Right hindlimb (tissue), 1 donor: ENCODE results near the gene USP3.
"Not testable (repeated sequence)": the region's sequence is repeated elsewhere in the genome, so short reads cannot be mapped to it uniquely, and the experiment has no call there.

Experiments
- DNase-seq: peaks from one replicate; pipeline ENCODE4 v3.0.0-alpha.2; 2018

Gene USP3

DNA sequence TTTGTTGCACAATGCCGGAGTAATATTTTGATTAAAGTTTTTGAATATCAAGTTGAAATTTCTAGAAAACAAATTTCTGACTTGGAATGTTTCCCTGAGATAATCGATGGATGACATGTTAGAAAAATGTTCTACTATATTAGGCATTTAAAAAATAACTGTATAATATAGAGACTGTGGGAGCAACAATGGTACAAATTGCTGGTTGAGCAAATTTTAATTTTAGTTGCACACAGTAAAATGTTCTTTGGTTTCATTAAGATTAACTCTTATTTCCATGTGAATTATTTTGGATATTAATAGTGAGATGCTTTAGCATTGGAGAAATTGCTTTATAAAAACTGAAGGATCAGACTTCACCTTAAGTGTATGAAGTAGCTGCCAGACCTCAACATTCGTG, 9.3 kb downstream of the USP3 start:
- DNase-seq = no peak

DNA sequence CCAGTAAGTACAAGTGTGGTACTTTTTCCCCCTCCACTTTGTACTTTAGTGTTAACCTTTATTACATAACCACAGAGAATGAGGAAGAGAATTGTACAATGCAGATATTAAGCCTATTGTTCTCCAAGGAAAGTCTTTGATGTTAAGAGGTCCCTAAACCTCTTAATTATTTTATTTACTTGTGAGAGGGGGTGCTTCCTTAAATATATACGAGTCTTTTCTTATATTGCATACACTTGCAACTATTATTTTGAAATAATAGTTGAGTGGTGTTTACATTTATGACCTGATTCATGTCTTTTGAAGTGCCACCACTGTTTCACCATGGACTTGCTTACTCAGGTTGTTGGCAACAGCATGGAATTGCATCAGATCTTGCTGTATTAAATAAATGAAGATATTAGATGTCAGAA, 10.1 kb downstream of the USP3 start:
- no peak for DNase-seq

DNA sequence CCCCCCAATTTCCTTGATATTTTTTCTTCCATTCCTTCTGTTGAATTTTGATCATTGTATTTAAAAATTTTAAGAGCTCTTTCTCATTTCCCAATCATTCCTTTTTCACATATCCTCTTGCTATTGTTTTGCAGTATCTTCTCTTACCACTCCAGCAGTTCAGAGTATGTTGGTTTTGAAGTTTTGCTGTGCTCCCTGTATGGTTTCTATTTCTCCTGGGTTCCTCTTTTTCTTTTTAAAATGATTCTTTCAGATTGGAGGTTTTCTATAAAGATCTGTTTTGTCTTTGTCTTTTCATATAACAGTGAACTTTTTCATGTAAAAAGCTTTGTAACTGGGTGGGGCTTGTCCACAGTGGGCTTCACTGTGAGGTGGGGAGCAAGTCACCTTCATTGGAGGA, 12.8 kb downstream of the USP3 start:
- no peak for DNase-seq

DNA sequence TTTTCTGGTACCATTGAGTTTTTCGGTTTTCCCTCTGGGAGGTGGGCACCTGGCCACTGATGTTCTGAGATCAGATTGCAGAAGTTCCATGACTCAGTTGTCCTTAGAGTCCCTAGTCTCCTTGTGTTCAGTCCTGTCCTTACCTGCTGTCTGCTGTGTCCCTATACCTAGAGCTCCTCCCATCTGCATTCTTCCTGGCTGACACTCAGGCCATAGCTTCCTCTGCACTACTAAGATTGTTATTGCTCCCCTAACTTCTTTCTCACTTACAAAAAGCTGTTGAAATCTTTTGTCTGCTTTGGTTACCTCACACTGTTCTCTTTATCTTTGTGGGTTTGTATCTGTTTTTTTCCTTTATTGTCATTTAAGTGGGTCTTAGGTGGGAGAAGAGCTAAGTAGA, 13.2 kb downstream of the USP3 start:
- no peak for DNase-seq

DNA sequence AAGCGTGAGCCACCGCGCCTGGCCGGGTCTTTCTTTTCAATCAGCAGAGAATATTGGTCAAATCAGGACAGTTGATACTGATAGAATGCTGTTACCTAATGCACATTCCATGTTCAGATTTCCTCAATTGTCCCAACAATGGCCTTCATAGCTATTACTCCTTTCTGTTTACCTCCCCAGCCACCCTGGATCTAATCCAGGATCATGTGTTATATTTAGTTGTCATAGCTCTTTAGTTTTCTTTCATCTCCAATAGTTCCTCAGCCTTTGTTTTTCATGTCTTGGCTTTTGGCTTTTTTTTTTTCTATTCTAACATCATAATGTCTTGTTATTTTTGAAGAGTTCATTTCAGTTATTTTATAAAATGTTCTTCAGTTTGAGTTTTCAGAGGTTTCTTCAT, 14.6 kb downstream of the USP3 start:
- no peak for DNase-seq

DNA sequence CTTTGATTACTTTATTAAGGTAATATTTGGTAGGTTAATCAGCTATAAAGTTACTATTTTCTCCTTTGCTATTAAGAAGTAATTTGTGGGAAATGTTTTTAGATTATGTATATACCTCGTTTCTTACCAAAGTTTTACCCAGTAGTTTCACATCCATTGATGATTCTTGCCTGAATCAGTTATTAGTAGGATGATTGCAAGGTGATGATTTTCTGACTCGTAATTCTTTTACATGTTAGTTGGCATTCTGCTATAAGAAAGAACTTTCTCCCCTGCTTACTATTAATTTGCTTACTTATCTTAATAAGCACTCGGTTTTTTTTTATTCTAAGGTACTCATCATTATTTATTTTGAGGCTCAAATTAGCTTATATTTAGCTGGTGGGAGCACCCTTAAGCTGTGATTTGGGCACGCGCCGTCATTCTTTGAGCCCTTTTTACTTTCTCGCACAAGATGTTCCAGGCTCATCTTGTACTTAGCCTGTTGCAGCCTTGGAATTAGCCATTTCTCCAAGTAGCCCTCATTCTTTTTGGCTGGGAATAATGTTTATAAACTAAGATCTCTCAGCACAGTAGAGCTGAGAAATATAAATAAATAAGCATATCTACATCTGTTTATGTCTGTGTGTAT, 15.3 kb downstream of the USP3 start:
- DNase-seq = no peak

DNA sequence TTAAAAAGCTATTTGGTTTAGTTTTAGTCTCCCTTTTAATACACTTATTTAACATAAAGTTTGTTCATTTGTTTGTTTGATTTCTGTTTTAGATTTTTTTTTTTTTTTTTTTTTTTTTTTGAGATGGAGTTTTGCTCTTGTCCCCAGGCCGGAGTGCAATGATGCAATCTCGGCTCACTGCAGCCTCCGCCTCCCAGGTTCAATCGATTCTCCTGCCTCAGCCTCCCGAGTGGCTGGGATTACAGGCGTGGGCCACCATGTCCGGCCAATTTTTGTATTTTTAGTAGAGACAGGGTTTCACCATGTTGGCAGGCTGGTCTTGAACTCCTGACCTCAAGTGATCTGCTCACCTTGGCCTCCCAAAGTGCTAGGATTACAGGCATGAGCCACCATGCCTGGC, 16.1 kb downstream of the USP3 start:
- not testable (repeated sequence) for DNase-seq

DNA sequence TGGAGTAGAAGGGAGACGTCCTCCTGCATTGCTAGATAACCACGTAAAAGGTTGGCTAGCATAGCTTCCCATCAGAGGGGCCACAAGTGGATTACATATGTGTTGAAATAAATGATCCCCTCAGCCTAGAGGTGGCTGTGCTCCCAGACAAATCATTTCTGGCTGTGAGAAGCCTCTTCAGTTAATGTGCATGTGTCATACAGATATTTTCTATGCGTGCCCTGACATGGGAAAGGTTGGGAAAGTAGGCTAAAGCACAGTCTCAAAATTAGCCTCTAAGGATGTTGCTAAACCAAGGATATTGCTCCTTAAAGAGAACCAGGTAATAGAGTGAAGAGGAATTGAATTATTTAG, 17.8 kb downstream of the USP3 start:
- DNase-seq = peak; percentile 35

DNA sequence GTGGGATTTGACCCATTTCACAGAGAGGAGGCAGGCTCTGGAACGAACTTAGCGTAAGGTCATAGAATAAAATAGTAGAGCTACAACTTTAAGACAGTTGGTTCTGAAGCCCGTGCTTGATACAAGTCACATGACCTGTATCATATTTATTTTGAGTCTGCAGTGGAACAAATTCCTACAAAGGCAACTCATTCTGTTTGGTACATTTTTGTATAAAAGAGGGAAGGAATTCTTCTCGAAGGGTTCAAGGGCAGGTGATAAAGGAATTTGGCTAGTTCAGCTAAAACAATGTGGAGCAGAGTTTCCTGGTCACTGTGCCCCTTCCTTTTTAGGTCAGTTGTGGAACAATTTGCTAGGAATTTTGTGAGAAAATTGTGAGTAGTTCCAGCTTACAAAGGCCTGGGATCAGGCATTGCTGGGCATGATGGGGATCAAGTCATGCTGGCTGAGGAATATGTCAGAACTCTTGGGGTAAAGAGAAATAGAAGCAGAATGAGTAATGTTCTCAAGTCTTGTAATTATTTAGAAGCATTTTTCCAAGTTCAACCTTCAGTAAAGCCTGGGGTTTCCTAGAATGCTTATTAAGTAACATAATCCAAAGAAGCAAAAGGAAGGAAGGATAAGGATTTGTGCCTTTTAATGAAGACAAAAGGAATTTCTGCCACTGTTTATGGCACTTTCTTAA, 19.1 kb downstream of the USP3 start:
- no peak for DNase-seq

DNA sequence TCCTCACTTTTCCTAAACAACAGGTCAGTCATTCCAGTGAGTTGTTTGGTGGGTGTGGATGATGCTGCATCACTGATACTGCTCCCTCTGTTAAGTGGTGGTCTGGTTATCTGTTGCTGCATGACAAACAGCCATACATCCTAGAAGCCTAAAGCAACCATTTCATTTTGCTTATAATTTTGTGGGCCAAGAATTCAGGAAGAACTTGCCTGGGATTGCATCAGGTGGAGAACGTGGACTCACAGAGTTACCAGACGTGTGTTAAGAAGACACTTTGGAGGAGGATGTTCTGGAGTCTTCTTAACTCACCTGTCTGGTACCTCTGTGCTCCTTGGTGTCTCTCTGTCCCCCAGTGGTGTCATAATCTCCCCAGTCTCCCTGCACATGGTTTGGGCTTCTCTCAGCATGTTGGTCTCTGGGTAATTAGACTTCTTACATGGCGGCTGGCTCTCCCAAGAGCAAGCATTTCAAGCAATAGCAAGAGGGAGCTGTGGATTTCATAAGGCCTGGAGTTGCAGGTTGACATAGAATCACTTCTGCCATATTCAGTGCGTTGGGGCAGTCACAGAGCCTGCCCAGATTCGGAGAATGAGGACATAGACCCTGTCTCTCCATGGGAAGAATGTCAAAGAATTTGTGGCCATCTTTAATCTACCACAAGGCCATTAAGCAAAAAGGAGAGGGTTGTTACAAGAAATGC, 20.1 kb downstream of the USP3 start:
- no peak for DNase-seq

DNA sequence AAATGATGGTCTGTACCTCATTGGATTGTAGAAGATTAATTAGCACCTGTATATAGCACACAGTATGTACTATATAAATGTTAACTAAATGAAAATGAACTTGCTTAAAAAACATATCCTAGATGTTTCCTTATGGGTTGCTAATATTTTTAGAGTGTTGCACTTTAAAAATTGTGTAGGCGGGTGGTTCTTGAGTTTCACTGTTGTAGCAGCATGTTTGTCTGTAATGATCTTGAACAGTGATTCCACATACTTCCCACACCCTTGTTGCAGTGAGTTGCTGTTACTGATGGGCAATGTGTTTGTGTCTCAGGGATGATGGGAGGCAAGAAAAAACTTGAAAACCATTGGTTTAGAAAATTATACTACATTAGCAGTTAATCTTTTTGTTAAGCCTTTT, 22.0 kb downstream of the USP3 start:
- no peak for DNase-seq

DNA sequence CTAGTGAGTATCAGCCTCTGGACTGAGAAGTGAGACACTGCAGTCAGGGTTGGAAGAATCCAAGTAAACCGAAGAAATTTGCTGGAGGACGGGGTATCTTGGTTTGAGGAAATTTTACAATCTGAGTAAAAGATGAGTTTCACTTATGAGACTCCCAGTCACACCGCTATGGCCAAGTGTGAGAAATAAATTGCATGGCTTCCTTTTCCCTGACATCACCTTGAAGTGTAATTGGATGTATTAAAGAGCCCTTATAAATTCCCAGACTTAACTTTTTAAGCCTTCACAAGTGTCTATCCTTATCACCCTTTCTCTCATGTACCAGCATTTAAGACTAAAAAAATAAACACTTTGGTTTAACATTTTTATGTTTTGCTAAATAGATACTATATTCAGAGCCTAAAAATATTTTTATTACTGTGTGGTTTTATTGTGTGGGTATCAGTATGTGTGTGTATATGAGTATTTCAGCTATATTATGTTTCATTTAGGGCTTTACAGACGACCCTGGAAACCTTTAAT, 23.8 kb downstream of the USP3 start:
- no peak for DNase-seq

DNA sequence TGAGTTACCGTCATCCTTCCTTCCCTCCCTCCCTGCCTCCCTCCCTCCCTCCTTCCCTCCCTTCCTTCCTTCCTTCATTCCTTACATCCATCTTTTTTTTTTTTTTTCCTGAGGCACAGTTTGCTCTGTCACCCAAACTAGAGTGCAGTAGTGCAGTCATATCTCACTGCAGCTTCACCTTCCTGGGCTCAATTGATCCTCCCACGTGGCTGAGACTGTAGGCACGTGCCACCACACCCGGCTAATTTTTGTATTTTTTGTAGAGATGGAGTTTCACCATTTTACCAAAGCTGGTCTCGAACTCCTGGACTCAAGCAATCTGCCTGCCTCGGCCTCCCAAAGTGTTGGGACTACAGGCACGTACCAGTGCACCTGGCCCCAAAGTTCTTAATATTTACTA, 25.8 kb downstream of the USP3 start:
- no peak for DNase-seq

DNA sequence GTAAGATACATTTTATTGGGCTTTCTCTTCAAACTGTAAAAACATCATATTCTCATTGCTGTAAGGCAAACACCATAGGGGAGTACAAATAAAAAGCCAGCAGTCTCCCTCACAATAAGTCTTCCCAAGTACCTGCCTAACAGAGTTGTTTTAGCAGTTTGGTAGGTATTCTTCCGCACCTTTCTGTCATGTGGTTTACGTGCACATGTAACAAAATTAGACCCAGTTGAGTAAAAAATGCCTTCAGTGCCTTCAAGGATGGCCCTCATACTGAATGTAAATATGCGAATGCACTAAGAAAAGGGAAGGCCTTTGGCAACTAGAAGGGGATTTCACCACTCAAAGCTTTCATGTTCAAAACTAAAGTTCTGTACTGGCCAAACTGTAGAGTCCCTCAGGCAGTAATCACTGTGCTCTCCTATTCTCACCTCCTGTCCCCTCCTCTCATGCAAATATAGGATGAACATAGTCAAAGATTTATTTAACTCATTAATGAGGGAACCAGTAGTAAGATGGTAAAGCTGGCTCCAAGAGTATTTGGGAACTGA, 26.4 kb downstream of the USP3 start:
- DNase-seq = no peak

DNA sequence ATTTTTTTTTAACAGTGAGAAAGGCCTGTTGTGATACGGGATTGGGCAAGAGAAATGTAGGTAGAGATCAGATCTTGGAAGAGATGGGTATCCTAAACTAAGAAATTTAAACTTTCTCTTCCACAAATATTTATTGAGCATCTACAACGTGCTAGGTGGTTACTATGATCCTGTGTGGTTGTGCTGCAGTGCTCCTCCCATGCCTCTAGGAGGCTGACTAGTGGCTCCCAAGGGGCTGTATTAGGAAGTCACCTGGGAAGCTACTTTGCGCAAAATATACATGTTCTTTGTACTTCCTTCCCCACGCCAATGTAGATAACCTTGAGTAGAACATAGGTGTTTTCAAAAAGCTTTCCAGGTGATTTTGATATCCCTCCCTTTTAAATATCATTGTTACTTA, 27.2 kb downstream of the USP3 start:
- DNase-seq = no peak

DNA sequence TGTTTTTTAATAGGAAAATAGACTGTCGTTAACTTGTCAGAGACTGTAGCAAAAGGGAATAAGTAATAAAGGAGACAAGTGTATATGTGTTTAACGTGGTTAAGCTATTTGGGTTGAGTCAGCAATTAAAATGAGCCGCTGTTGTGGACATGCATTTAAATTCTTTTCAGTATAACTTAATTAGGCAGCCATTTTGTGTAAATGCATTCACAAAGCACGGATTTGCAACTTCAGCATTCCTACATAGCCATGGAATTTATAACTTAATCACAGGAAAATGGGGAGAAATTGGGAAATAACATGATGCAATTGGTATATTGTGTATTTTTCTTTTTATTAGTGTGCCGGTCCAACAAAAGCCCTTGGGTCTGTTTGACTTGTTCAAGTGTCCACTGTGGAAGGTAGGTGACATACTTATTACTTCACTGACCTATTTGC, 27.9 kb downstream of the USP3 start:
- DNase-seq = no peak

DNA sequence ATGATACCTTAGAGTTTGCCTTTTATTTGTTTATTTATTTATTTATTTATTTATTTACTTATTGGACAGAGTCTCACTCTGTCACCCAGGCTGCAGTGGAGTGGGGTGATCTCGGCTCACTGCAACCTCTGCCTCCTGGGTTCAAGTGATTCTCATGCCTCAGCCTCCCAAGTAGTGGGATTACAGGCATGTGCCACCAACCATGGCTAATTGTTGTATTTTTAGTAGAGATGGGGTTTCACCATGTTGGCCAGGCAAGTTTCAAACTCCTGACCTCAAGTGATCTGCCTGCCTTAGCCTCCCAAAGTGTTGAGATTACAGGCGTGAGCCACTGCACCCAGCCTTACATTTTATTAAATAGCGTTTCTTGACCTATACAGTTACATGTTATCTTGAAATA, 30.5 kb downstream of the USP3 start:
- DNase-seq = not testable (repeated sequence)

DNA sequence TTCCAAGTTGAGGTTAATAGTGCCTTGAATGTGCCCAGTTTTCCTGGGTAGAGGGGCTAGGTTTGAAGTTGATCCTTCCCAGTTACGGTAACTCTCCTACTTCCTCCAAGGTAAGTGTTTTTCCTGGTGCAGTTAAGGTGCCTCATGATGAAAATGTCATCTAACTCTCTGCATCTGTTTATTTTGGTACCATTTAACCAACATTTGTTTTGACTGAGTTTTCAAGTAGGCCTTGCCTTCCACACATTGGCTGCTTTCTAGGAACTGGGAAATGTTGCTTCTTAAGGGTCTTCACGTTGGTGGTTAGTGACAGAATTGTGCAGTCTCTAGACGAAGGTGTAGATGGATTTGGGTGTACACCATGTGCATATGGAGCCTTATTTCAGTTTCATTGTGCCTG, 31.3 kb downstream of the USP3 start:
- DNase-seq = no peak

DNA sequence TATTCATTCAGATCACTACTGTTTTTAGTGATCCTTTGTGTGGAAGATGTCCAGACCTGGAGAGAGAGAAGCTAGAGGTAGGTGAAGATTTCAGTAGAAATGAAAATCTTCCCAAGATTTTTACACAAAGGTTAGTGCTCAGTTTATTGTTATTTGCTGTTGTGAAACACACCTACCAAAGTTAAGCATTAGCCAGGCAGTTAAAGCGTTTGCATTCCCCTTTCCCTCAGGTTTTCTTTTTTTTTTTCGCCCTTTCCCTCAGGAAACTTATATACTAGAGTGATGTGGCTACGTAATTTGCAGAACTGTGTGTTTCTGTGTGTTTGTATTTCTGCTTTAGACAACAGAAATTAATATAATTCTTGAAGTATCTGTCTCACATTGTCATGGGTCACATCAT, 34.5 kb downstream of the USP3 start:
- no peak for DNase-seq

DNA sequence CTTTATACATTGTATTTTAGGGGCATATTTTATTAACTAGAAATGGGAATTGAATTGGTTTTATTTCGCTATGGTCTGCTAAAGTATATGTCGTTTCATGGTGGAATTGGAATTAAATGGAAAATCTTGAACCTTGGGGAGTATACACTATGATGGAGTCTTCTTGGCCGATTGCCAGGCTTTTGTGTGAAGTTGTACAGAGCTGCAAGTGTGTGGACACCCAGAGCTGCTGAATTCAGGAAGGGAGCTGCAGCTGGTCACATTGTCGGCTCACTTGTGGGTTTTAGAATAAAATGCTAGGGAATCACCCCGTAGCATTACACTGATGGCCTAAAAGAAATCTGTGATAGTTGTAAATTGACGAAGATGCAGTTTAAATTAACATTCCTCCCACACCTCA, 35.1 kb downstream of the USP3 start:
- DNase-seq = peak; percentile 47

DNA sequence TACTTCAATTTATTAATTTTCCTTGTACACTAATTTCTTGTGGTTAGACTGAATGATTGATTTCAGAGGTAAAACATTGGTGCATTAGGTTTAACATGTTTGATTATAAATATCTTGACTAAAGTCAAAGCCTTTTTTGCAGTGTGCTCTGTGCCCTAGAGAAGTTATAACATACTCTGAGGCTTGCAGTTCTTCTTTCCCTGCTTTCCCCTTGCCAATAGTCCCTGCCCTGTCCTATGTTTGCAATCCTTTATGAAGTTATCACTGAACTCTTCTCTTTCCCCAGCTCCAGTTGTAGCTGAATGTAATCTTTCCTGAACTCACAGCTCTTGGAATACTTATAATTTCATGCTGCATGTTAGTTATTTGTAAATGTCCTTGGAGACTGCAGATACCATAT, 35.6 kb downstream of the USP3 start:
- no peak for DNase-seq

DNA sequence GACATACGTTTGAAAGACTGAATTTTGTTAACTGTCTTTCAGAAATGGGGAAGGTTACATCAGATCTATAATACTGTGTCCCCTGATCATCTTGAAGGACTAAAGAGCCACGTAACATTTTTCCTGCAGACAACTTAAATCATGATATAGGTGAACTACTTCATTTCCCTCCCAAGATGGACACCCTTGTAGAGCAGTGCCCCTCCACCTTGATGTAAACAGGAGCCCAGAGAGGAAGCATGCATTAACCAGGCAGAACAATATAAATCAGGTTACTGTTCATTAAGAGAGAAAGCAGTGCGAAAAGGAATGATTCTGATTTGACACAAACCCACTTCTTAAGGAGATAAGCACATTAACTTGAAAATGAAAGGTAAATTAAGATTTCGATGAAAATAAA, 36.1 kb downstream of the USP3 start:
- no peak for DNase-seq

DNA sequence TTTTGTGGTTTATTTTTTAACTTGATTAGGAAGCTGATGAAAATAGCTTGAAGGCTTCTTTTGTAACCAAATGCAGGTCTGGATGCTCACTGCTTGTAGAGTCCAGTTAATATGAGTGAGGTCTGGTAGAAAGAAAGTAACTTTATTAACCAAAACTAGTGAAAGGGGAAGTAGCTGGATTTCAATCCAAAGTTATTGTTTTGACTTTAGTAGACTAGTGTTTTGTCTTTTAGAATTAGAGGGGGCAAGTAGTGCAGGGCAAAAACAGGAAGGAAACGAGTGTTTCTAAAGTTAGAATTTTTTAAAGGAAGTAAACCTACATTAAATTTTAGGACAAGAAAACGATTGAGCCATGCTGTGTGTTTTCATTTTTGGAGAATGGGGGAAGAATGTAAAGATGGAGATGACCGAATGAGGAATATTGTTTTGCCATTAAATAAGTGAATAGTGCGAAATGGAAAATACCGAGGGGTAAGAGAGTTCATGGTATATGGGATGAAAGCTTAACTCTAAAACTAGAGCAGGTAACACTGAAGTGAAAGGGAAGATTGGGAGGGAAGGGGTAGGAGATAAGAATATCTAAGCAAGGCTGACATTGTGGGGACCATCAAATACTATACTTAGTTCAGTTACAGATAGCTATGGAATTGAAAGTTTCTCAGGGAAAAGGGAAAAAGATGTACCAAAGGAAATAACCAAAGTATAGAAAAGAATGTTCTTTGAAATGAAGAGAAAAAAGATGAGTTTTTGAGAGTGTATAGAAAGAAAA, 40.0 kb downstream of the USP3 start:
- DNase-seq = no peak
